22Rv1 (cell line): ENCODE results near the gene OR51D1.

Experiments
- H3K27ac ChIP-seq: fragments of 450-650 bp; 2 replicates; pipeline ENCODE4 v1.5.1; 2017
- ZFX ChIP-seq: fragments of 450-650 bp; IDR thresholded peaks from 2 replicates; pipeline ENCODE4 v1.6.1; 2017; ENCODE audit warnings: antibody characterized with exemption, borderline replicate concordance
- TF ChIP-seq, protein P1 (sequence below): fragments of 450-650 bp; IDR thresholded peaks from 2 replicates; pipeline ENCODE4 v1.5.1; 2017; ENCODE audit warnings: mild to moderate bottlenecking

OR51D1 gene

DNA sequence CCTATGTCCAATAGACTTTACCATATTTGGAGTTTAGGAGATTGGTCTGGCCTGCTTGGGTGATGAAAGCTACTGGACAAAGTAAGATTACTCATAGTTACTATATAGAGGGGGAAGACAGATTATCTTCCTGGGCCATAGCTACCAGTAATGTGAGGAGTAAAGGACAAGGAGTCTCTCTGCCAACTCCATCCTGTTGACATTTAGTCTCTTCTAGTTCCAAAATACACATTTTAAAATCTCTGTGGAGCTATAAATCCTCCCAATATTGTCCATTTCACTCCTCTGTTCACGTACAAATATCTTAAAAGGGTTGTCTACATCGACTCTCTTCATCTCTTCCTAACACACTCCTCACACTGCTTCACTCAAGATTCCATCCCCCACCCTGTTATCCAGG is 1.1 kb upstream of the OR51D1 start:
- TF ChIP-seq ZFX, result no peak
- TF ChIP-seq, protein P1, sequence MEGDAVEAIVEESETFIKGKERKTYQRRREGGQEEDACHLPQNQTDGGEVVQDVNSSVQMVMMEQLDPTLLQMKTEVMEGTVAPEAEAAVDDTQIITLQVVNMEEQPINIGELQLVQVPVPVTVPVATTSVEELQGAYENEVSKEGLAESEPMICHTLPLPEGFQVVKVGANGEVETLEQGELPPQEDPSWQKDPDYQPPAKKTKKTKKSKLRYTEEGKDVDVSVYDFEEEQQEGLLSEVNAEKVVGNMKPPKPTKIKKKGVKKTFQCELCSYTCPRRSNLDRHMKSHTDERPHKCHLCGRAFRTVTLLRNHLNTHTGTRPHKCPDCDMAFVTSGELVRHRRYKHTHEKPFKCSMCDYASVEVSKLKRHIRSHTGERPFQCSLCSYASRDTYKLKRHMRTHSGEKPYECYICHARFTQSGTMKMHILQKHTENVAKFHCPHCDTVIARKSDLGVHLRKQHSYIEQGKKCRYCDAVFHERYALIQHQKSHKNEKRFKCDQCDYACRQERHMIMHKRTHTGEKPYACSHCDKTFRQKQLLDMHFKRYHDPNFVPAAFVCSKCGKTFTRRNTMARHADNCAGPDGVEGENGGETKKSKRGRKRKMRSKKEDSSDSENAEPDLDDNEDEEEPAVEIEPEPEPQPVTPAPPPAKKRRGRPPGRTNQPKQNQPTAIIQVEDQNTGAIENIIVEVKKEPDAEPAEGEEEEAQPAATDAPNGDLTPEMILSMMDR, result no peak
- no peak overlapping the region for H3K27ac ChIP-seq

DNA sequence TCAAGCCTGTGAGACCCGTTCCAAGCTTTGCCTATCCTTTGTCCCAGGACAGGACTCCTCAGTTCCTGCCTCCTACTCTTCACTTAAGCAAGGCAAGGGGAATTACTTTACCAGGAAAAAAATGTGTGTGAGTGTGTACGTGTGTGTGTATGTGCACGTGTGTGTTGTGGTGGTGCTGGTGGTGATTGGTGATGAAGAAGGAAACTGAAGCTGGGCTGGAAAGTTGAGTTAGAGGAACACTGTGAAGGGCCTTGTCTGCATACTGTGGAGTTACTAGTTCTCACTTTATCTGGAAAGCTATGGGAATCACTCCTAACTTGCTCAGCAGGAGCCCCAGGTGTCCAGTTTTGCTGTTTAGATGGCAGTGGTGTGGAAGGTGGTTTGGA is 378 bp downstream of the OR51D1 start:
- TF ChIP-seq, protein P1, result no peak
- TF ChIP-seq ZFX, result no peak
- no peak overlapping the region for H3K27ac ChIP-seq

DNA sequence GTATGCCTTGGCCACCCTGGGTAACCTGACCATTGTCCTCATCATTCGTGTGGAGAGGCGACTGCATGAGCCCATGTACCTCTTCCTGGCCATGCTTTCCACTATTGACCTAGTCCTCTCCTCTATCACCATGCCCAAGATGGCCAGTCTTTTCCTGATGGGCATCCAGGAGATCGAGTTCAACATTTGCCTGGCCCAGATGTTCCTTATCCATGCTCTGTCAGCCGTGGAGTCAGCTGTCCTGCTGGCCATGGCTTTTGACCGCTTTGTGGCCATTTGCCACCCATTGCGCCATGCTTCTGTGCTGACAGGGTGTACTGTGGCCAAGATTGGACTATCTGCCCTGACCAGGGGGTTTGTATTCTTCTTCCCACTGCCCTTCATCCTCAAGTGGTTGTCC is 2.7 kb downstream of the OR51D1 start:
- no peak for TF ChIP-seq ZFX
- TF ChIP-seq, protein P1, result no peak
- H3K27ac ChIP-seq, result no peak overlapping the region

DNA sequence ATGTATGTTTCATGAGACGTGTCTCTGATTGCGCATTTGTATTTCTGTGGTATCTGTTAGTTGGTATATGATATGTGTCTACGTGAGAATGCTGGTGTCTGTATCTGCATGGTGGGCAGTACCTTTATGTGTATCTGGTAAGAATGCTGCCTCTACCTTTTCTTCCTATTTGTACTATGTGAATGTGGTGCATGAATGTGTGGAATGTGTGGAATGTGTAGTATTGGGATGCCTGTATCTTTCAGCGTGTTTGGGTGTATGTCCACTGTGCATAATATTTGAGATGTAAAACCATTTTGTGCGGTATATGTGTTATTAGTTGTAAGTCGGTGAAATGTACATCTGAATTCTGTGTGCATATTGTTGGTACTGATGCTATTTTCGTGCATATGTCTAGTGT is 4.2 kb downstream of the OR51D1 start:
- H3K27ac ChIP-seq, result no peak overlapping the region
- TF ChIP-seq, protein P1, result no peak
- no peak for TF ChIP-seq ZFX

DNA sequence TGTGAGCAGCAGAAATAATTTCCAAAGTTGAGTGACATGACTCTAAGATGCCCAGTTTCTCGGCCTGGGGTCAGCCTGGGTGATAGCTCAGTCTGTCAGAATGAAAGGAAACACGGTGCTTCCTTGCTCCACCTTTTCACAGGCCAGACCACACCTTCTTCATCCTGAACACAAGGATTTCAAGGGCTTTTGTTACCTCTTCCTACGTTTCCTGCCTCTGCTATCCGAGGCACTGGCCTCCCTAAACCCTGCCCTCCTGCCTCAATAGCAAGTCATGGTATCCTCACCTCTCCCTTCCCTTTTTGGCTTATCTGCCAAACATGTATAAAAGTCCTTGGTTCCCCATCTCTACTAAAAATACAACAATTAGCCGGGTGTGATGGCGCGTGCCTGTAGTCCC is 4.8 kb downstream of the OR51D1 start:
- H3K27ac ChIP-seq, result no peak overlapping the region
- TF ChIP-seq ZFX, result no peak
- TF ChIP-seq, protein P1, result no peak

DNA sequence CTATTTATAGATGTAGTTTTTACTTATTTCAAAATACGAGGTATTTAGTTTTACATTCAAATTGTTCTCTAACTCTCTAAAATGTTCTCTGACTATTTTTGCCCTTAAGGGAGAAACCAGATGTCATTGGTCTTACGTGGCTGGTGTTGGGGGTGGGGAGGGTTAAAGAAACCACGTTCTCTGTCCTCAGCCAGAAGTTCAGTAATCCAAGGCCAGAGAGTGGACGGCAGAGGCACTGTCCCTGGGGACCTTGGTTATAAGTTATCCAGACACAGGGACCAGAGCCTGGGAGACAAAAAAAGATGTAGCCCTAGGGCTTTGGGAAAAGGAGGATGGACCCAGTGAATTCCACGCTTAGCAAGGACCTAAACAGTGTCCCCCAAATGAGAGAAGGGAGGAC is 5.8 kb downstream of the OR51D1 start:
- no peak overlapping the region for H3K27ac ChIP-seq
- TF ChIP-seq, protein P1, result no peak
- TF ChIP-seq ZFX, result no peak

DNA sequence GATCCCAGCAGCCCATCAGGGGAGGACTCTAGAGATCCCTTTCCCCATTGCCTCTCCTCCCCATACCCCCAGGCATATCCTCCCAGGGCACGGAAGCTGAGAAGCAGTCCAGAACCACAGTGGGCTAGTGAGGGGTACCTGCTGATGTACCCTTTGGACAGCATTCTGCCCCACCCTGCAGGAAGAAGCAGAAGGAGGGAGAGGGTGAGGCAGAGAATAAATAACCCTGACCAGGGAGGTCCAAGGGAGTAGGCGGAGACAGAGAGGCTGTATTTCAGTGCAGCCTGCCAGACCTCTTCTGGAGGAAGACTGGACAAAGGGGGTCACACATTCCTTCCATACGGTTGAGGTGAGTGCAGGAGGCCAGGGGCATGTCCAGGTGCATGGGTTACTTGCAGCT is 6.4 kb downstream of the OR51D1 start, which contains the start of gene OR51E1:
OR51E1 (plus strand) TSS at position 301 of the 400 bp plus-strand sequence. CDS start 8,545 bp downstream, outside the sequence.
- no peak within 1 kb of the TSS for H3K27ac ChIP-seq
- TF ChIP-seq ZFX, result no peak
- TF ChIP-seq, protein P1, result no peak
